ENCODE results near the gene RHOF. TPM values are rescaled to one million over a fixed set of nuclear protein-coding genes. Genes with fewer than 3 reads are reported as not detected.

The RHOF gene
- total RNA-seq, 1 experiment from 2014 or later: 116 TPM

GRCh38 chr12:121831571-121832245 lies 38.2 kb upstream of the RHOF start (continued):
- TF ChIP-seq REST (IDR thresholded peaks at IDR 0.05; ENCODE audit: low read depth) (no peak), ELF1 (IDR thresholded peaks at IDR 0.05; ENCODE audit: borderline replicate concordance, low read depth) (no peak), EZH2 (IDR thresholded peaks at IDR 0.05) (no peak), YY1 (IDR thresholded peaks at IDR 0.05; ENCODE audit: extremely low read depth, insufficient replicate concordance, low read depth, low read length) (no peak), TCF7L2 (IDR thresholded peaks at IDR 0.05; ENCODE audit: borderline replicate concordance, extremely low read depth, insufficient read depth, insufficient read length) (no peak), ZNF274 (IDR thresholded peaks at IDR 0.05; ENCODE audit: low read depth, low read length) (no peak), EZH2phosphoT487 (IDR thresholded peaks at IDR 0.05; ENCODE audit: borderline replicate concordance) (no peak), SP1 (IDR thresholded peaks at IDR 0.05; ENCODE audit: low read depth) (no peak), ZFX (IDR thresholded peaks at IDR 0.05) (no peak), CEBPB (IDR thresholded peaks at IDR 0.05; ENCODE audit: low read depth) (no peak)

All from HCT116 (cell line).